DMS79 (cell line): Measurements from ENCODE around the gene ZNF512B.
"Not testable (repeated sequence)": the region's sequence is repeated elsewhere in the genome, so short reads cannot be mapped to it uniquely, and the experiment has no call there.

Source experiments
- DNase-seq: peaks from one replicate; lab custom pipeline; 2025; lab: John Stamatoyannopoulos, UW

ZNF512B gene

GRCh38 chr20:63934271-63935068, 35.3 kb downstream of the ZNF512B start:
- DNase-seq = no peak

- DNase-seq = no peak
These were observed 36.1 kb downstream of the ZNF512B start for GRCh38 chr20:63933646-63934045.

GRCh38 chr20:63932606-63933160, 37.0 kb downstream of the ZNF512B start:
- no peak for DNase-seq

GRCh38 chr20:63931735-63932134, 38.0 kb downstream of the ZNF512B start:
- no peak for DNase-seq

GRCh38 chr20:63930971-63931553, 38.7 kb downstream of the ZNF512B start:
- DNase-seq = no peak

- DNase-seq = not testable (repeated sequence)
These were observed 40.3 kb downstream of the ZNF512B start for GRCh38 chr20:63929473-63929883.

- no peak for DNase-seq
These were observed 40.7 kb downstream of the ZNF512B start for GRCh38 chr20:63929071-63929470.

- no peak for DNase-seq
These were observed 43.4 kb downstream of the ZNF512B start for GRCh38 chr20:63926298-63926697.

- no peak for DNase-seq
These were observed 45.5 kb downstream of the ZNF512B start for GRCh38 chr20:63924241-63924640.

GRCh38 chr20:63923651-63924050, 46.1 kb downstream of the ZNF512B start:
- DNase-seq = no peak

- DNase-seq = no peak
These were observed 49.5 kb downstream of the ZNF512B start for GRCh38 chr20:63920226-63920625.

- DNase-seq = no peak
These were observed 50.6 kb downstream of the ZNF512B start for GRCh38 chr20:63919130-63919529.

GRCh38 chr20:63917811-63918210, 51.9 kb downstream of the ZNF512B start:
- DNase-seq = no peak

- not testable (repeated sequence) for DNase-seq
These were observed 53.3 kb downstream of the ZNF512B start for GRCh38 chr20:63916371-63916939.

- DNase-seq = no peak
These were observed 54.3 kb downstream of the ZNF512B start for GRCh38 chr20:63915471-63915870.

- DNase-seq = no peak
These were observed 56.0 kb downstream of the ZNF512B start for GRCh38 chr20:63913768-63914167.

- DNase-seq = no peak
These were observed 58.6 kb downstream of the ZNF512B start for GRCh38 chr20:63911176-63911575.

GRCh38 chr20:63908008-63908682, 61.6 kb downstream of the ZNF512B start:
- DNase-seq = no peak
